GM21825 (cell line): ENCODE measurements around the gene SRSF2.
A peak's percentile ranks its signal among the peaks of the same experiment; 100 is the strongest.
"Not testable (repeated sequence)": the region's sequence is repeated elsewhere in the genome, so short reads cannot be mapped to it uniquely, and the experiment has no call there.

Experiments
- ATAC-seq: cut with Tn5 transposase; IDR thresholded peaks from one replicate; pipeline ENCODE4 v1.9.1; 2021; ENCODE audit warnings: mild to moderate bottlenecking, moderate library complexity; ENCODE audit not compliant: unreplicated experiment

The SRSF2 gene, protein sequence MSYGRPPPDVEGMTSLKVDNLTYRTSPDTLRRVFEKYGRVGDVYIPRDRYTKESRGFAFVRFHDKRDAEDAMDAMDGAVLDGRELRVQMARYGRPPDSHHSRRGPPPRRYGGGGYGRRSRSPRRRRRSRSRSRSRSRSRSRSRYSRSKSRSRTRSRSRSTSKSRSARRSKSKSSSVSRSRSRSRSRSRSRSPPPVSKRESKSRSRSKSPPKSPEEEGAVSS

DNA sequence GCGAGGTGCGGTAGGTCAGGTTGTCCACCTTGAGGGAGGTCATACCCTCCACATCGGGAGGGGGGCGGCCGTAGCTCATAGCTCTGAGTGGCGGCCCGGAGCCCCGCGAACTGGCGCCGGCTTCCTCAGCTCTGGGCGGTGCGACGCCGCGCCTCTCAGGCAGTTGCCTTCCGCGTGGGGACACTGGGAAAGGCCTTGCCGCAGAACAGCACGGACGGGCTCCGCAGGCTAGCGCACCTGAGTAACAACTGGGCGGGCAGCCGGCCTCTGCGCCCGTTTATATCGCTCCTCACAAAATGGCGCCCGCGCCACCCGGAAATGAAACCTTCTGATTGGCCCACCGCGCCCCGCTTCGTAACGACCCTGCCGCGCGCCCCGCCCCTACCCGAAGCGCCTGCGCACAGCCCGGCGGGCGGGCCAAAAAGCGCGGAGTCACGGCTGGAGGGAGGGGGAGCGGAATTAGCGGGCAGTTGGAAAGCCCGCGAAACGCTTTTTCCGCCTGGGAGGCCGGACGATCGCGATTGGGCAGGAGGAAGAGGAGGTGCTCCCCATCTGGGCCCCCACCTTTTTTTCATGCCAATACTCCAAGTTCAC is at the start of gene SRSF2:
TSS of gene SRSF2 (minus strand) at position 250 of the 594 bp plus-strand sequence. CDS start at position 79, 171 bp downstream.
- ATAC-seq: peak; percentile 62

DNA sequence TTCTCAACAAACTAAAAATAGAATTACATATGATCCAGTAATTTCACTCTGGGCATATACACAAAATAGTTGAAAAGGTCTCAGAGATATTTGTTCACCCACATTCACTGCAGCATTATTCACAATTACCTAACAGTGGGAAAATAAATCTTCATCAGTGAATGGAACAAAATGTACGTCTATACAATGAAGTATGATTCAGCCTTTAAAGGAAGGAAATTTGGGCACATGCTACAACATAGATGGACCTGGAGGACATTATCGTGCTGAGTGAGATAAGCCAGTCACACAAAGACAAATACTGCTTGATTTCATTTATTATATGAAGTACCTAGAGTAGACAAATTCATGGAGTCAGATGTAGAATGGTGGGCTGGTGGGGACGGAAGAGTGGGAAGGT is 47.8 kb upstream of the SRSF2 start:
- ATAC-seq: no peak

DNA sequence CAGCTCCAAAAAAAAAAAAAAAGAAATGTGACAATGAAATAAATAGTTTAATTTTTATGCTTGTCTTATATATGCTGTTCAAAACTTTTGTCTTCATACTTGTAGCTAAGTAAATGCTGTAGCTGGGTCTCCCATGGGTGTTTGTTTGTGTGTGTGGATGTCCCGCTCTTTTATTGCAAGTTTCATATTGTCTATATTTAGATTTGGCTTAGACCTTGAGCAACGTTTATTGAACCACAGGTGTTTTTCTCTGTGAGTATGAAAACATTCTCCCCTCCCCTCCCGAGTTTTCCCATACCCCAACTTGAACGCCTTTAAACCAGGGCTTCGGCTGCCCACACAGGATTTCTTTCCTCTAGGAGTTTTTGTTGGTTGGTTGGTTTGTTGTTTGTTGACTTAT is 46.0 kb upstream of the SRSF2 start:
- ATAC-seq: no peak

DNA sequence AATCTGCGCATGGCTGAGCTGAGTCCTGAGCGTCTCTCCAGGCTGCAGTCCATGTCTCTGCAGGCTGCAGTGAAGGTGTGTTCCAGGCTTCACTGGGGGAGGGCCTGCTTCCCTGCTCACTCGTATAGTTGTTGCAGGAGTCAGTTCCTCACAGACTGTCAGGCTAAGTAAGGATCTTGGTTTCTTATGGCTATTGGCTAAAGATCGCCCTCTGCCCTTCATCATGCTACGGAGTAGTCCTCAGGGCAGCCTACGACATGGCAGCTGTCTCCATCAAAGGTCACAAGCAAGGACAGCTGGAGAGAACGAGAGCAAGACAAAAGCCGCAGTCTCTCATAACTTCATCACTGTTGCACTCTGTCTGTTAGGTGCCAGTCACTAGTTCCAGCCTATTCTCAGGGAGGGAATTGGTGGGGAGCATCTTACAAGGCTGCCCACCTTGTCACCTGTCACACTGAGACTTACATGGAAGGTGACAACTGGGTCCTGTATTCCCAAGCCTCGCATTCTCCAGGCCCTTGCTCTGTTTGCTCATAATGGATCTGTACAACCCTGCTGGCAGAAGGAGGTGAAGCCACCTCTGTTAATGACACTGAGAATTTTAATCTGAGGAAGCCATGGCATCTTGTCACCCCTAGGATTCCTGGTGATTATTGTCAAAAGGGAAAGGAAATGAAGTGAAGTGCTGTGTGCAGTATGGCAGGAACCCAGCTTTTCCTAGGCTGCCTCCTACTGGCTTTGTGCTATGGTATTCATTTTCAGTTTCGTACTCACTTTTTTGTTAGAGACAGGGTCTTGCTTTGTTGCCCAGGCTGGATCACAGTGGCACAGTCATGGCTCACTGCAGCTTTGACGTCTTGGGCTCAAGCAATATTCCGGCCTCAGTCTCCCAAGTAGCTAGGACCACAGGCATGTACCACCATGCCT is 44.2 kb upstream of the SRSF2 start:
- ATAC-seq: no peak

DNA sequence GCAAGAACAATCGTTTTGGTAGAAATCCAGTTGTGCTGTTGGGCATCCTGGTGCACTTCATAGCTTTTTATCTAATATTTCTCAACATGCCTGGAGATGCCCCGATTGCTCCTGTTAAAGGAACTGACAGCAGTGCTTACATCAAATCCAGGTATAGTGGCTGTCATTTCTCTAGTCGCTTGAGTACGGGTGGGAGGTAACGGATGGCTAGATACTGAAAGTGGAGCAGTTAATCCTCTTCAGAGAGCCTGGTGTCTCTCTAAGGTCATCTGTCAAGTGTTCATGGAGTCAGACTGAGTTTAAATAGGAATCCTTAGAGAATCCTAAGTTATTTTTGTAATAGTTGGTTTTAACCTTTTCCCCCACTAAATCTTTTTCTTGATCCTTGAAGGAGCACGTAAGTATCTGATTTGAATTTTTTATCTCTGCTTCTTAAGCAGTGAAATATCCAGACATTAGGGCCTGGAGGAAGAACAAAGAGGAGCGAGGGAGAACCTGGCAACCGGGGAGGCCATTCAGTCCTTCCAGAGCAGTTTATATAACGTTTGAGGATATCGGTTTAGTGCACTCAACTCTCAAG is 38.0 kb upstream of the SRSF2 start:
- no peak for ATAC-seq

DNA sequence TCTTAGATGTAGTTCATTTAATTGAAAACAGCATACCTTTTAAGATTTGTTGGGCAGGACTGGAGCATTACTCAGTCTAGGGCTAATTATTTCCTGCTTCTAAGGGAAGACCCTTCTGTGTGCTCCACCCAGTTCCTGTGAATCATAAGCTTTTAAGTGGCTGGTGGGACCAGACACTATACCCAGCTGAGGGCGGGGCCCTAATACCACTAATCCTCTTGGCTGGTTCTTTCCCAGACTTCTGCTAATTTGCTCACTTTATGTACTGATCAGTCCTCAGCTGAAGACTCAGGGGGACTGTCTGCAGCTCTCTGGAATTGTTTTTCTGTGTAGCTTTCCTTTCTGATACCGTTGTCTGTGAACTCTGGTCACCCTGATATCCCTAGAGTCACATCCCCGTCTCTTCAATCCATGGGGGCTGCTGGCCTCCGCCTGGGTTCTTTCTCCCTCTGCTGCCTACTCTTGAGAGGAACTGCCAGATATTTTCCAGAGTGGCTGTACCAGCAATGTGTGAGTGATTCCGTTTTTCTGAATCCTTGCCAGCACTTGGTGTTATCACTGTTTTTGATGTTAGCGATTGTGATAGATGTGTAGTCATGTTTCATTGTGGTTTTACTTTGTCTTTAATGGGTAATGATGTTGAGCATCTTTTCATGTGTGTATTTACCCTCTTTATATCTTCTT is 35.9 kb upstream of the SRSF2 start:
- ATAC-seq: no peak

DNA sequence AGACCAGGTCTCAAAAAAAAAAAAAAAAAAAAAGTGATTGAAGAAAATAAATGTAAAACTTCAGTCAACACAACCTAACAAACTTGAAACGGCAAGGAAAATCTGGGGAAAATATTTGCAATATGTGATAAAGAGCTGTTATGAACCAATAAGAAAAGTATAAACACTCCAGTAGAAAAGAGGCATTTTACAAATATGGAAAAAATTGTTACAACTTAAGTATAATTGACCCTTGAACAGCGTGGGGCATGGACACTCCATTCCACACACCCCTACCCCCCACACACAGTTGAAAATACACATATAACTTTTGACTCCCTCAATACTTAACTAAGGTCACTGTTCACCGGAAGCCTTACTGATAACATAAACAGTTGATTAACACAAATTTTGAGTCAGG is 21.4 kb upstream of the SRSF2 start:
- ATAC-seq: no peak

DNA sequence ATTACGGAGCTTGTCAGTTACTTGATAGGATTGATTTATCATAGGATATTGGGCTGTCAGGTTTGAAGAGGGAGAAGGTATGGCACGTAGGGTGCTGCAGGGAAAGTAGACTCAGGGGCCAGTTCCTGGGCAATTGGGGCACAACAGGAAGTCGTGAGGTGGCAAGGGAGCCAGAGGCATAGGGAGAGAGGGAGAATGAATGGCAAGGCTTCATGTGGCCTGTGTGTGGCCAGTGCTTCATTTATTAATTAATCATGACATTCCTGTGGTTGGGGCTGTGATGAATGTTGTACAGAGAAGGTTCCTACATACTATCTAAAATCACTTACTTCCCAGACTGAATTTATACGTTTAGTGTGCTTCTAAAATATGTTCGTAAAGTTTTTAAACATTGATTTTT is 20.1 kb upstream of the SRSF2 start:
- no peak for ATAC-seq

DNA sequence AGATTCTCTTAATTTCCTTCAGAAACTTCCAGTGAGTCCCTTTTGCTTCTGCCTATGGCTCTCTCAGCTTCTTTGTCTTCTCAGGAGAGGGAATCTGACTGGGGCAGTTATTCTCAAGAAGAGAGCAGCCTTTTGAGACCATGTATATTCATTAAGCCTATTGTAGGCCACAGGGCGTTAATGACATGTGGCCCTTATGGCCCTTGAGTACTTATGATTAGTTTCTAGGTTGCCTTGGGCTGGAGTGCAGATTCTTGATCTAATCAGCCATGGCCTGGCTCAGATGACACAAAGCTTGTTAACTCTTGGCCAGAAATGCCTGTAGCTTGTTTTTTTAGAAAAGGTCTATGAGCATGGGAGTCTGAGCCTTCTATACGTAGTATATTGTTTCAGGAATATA is 18.2 kb upstream of the SRSF2 start:
- no peak for ATAC-seq

DNA sequence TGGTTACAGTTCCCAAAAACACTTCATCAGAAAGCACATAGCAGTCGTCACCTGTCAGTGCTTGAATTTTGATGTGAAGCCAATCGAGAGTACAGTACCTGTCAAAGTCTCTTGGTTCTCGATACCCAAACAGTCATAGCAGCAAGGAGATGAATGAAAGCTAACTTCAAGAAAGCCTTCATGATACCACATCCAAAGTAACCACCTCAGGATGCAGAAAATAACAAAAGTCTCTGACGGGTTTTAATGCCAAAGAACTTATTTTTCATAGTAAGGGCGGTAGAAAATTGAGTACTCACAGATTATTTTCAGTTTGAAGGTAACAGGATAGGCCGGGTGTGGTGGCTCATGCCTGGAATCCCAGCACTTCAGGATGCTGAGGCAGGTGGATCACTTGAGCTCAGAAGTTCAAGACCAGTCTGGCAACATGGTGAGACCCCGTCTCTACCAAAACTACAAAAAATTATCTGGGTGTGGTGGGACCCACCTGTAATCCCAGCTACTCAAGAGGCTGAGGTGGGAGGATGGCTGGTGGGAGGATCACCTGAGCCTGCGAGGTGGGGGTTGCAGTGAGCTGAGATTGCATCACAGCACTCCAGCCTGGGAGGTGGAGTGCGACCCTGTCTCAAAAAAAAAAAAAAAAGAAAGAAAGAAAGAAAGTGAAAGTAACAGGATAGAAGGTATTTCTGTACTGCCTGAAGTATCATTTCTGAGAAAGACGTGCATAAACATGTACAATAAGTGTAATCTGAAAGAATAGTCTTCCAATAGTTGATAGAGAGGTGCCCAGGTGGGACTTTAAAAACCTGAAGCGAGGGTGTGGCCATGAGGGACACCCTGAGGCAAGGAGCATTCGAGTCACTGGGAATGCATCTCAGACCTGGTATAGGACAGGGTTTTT is 16.2 kb upstream of the SRSF2 start:
- no peak for ATAC-seq

DNA sequence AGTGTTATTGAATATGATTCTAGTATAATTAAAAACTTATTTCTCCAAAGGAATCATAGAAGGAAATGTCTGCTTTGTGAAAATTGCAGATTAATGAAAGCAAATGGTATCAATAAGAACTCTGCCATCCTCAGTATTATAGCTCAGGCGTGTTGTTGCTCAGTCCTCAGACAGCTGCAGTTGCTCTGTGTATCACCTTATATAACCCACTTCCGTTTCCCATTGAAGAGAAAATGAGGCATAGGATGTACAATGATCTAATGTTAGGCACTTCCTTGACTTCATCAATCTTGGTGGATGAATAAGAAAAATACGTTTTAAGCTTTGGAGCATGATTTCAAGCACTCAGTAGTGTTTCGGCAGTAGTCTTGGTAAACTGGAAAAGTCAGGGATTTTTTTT is 14.9 kb upstream of the SRSF2 start:
- no peak for ATAC-seq

DNA sequence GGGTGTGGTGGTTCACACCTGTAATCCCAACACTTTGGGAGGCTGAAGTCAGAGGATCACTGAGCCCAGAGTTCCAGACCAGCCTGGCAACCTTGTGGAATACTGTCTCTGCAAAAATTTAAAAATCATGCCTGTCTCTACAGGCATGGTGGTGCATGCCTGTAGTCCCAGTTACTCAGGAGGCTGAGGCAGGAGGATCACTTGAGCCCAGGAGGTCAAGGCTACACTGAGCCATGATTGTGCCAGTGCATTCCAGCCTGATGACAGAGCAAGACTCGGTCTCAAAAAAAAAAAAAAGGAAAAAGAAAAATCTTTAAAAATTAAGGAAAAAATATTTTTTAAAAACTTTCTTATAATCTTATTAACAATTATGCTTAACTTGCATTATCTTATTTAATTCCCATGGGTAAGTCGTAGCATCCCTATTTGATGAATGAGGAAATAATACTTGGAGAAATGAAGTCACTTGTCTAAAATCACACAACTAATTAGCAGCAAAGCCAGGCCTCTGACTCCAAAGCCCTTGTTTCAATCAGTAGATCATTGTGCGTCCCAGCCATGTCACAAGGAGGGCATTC is 14.4 kb upstream of the SRSF2 start:
- no peak for ATAC-seq

DNA sequence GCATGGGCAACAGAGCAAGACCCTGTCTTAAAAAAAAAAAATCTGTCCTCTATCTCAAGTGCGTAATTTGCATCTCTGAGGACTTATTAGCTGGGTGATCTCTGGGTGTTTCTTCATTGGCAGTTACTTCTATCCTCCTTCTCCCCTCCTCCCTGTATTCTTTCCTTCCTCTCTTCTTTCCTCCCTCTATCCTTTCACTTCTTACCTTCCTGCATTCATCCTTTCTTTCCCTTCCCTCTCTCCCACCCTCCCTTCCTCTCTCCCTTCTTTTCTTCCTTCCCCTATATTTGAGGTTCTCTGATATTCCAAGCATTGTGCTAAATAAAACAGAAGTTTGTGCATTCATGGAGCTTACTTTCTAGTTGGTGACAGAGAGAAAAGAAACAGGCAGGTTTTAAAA is 11.5 kb upstream of the SRSF2 start:
- ATAC-seq: no peak

DNA sequence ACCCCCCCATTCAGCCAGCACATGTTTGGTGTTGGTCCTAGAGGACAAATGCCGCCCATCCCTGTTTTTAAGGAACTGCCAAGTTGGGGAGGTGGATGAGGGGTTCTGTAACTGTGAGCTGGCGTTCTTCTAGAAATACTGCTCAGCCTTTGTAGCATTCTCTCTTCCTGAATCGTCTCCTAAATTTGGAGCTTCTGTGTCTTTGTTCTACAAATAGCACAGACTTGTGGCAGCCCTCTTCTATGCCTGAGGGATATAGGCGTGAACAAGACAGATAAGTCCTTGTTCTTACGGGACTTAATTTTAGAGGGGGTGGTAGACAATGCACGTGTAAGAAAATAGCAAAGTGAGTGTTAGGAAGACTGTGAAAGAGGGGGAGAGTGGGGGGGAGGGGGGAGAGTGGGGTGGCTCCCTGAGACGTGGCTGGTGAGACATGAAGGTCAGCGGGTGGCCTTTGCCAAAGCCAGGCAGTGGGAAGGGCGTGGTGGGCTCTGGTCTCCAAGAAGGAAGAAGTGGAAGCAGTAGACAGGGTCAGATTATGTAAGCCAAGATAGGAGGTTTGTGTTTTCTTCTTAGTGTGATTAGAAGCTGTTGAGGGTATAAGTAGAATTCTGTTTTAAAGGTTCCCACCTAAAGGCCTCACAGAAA is 10.7 kb upstream of the SRSF2 start:
- ATAC-seq: no peak

DNA sequence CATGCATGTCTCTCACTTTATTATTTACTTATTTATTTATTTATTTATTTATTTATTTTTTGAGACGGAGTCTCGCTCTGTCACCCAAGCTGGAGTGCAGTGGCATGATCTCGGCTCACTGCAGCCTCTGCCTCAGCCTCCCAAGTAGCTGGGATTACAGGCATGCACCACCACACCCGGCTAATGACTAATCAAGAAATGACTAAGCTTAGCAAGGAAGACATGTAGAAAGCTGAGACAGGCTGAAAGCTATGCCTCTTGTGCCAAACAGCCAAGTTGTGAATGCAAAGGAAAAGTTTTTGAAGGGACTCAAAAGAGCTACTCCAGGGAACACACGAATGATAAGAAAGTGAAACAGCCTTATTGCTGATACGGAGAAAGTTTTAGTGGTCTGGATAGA is 8.7 kb upstream of the SRSF2 start:
- not testable (repeated sequence) for ATAC-seq

DNA sequence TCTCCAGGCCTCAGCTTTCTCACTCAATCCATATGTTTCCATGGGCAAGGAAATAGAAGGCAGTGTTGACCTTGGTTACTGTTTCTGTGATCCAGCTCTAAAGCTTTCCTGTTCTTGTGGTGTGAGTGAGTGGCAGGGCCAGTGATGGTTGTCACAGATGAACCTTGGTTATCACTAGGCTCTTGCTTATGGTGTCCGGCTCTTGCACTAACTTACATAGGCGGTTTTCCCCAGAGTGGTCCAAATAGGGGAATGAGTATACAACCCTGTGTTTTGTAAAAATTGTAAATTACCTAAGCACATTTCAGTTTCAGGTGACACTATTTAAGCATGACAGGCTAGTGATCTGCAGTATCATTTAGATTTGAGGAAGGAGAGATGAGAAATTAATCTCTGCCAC is 7.6 kb upstream of the SRSF2 start:
- ATAC-seq: no peak

DNA sequence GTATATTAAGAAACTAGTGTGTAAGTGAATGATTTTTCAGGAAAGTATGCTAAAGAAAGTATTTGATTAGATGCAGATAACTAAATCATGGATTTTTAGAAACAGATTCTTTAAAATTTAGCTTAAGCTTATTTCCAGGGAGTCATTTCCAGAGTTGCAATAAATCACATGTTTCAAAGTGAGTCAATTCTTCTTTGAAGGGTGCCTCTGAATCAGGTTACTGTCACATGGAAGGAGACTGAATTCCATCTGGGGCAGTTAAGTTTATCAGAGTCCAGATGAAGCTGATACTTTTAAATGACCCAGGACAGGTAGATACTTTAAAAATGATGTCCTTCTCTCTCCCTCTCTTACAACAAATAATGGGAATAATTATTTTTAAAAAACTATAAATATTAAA is 5.8 kb upstream of the SRSF2 start:
- ATAC-seq: no peak

DNA sequence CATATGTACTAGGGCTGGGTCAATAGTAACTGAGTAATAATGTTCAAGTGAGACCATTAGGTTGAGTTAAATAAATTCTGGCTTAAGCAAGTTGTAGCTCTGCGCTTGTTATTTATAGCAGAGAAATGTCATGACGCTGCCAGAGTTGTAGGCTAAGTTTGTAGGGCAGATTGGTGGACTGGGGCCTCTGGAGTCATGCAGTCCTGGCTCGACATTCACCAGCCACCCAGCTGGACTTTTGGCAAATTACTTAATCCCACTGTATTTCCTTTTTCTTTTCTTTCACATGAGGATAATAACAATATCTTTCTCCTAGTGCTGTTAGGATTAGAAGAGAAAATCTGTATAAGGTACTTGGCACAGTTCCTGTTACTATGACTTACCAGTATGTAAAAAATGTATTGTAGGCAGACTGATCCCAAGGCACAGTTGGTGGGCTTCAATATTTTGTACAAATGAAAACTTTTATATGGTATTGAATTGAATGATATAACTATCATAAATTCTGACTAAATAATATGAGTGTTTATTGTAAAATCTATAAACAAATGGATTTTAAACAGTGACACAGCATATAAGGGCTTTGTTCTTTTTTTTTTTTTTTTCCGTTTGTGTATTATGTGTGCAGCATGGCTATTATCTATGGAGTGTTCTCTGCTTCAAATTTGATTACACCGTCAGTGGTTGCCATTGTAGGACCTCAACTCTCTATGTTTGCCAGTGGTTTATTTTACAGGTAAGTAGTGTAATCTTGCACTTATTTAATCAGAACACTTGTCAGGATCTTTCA is 3.4 kb upstream of the SRSF2 start:
- no peak for ATAC-seq
